Measurements from ENCODE around the gene PTPN2.

GRCh38 chr18:12885500-12885899, 1.5 kb upstream of the PTPN2 start:
- TF ChIP-seq, protein P1, sequence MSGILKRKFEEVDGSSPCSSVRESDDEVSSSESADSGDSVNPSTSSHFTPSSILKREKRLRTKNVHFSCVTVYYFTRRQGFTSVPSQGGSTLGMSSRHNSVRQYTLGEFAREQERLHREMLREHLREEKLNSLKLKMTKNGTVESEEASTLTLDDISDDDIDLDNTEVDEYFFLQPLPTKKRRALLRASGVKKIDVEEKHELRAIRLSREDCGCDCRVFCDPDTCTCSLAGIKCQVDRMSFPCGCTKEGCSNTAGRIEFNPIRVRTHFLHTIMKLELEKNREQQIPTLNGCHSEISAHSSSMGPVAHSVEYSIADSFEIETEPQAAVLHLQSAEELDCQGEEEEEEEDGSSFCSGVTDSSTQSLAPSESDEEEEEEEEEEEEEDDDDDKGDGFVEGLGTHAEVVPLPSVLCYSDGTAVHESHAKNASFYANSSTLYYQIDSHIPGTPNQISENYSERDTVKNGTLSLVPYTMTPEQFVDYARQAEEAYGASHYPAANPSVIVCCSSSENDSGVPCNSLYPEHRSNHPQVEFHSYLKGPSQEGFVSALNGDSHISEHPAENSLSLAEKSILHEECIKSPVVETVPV (CRISPR knock-in tag; IDR thresholded peaks at IDR 0.05), result no peak
- no peak for TF ChIP-seq ESRRG (CRISPR knock-in tag; IDR thresholded peaks at IDR 0.05)
- TF ChIP-seq ARNTL (CRISPR knock-in tag; IDR thresholded peaks at IDR 0.05; ENCODE audit: borderline replicate concordance, low read depth), result no peak
- TF ChIP-seq TOX (CRISPR knock-in tag; IDR thresholded peaks at IDR 0.05; ENCODE audit: borderline replicate concordance), result no peak
- TF ChIP-seq CREB5 (CRISPR knock-in tag; IDR thresholded peaks at IDR 0.05; ENCODE audit: low read depth), result no peak
- TF ChIP-seq, protein P2, sequence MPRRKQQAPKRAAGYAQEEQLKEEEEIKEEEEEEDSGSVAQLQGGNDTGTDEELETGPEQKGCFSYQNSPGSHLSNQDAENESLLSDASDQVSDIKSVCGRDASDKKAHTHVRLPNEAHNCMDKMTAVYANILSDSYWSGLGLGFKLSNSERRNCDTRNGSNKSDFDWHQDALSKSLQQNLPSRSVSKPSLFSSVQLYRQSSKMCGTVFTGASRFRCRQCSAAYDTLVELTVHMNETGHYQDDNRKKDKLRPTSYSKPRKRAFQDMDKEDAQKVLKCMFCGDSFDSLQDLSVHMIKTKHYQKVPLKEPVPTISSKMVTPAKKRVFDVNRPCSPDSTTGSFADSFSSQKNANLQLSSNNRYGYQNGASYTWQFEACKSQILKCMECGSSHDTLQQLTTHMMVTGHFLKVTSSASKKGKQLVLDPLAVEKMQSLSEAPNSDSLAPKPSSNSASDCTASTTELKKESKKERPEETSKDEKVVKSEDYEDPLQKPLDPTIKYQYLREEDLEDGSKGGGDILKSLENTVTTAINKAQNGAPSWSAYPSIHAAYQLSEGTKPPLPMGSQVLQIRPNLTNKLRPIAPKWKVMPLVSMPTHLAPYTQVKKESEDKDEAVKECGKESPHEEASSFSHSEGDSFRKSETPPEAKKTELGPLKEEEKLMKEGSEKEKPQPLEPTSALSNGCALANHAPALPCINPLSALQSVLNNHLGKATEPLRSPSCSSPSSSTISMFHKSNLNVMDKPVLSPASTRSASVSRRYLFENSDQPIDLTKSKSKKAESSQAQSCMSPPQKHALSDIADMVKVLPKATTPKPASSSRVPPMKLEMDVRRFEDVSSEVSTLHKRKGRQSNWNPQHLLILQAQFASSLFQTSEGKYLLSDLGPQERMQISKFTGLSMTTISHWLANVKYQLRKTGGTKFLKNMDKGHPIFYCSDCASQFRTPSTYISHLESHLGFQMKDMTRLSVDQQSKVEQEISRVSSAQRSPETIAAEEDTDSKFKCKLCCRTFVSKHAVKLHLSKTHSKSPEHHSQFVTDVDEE (CRISPR knock-in tag; IDR thresholded peaks at IDR 0.05), result no peak
